GM20431 (cell line): ENCODE data around the gene CNIH2.

Experiments
- in situ Hi-C: fragments of 300-500 bp; cut with MseI, MboI; formaldehyde crosslinking; loops from one replicate; pipeline ENCODE4 v1.15.0; 2020; ENCODE audit warnings: low sequenced_read_pairs; ENCODE audit not compliant: unreplicated experiment

The CNIH2 gene

GRCh38 chr11:66326261-66327111, 48.5 kb downstream of the CNIH2 start:
- in situ Hi-C loops: no loop called here

GRCh38 chr11:66327171-66328030, 49.4 kb downstream of the CNIH2 start:
- in situ Hi-C loops: no loop called here

GRCh38 chr11:66328031-66328301, 50.0 kb downstream of the CNIH2 start:
- in situ Hi-C loops: no loop called here

- in situ Hi-C loops: no loop called here
Observed at GRCh38 chr11:66328302-66329144, 50.5 kb downstream of the CNIH2 start.

GRCh38 chr11:66329165-66329673, 51.2 kb downstream of the CNIH2 start:
- in situ Hi-C loops: no loop called here

GRCh38 chr11:66330931-66331330, 53.0 kb downstream of the CNIH2 start:
- in situ Hi-C loops: no loop called here

GRCh38 chr11:66331542-66332370, 53.8 kb downstream of the CNIH2 start:
- in situ Hi-C loops: no loop called here

- in situ Hi-C loops: no loop called here
Observed at GRCh38 chr11:66332371-66333219, 54.6 kb downstream of the CNIH2 start.

- in situ Hi-C loops: no loop called here
Observed at GRCh38 chr11:66333220-66333877, 55.4 kb downstream of the CNIH2 start.
